PC-9 (cell line): ENCODE results near the gene CPED1. TPM values are rescaled to one million over a fixed set of nuclear protein-coding genes. Genes with fewer than 3 reads are reported as not detected.

Experiments used
- BruUV-seq: library from RNA; stranded (reverse); fragments of 400-500 nt; replicated peaks from 2 replicates; lab custom pipeline; 2021; lab: Mats Ljungman, UMichigan
- CTCF ChIA-PET: fragments of 300-600 bp; sonication (Branson Sonifier 250); formaldehyde crosslinking; loops from one replicate; lab custom pipeline; 2022; ENCODE audit warnings: antibody characterized with exemption; lab: Charles Lee
- POLR2A ChIA-PET: fragments of 300-600 bp; sonication (Branson Sonifier 250); formaldehyde crosslinking; loops from one replicate; lab custom pipeline; 2022; ENCODE audit warnings: antibody characterized with exemption; ENCODE audit not compliant: unreplicated experiment; lab: Charles Lee
- DNase-seq, 2 experiments: peaks; one replicate each; pipeline versions ENCODE4 v3.0.0 to v3.0.0-alpha.2; 2015 to 2022; ENCODE audit warnings: mixed read lengths in 1 of 2
- H2AFZ ChIP-seq: fragments of 200-600 bp; sonication (generic); 2 replicates; pipeline ENCODE4 v1.8.1; 2017; ENCODE audit warnings: antibody characterized with exemption
- H3F3A ChIP-seq: fragments of 200-600 bp; sonication (generic); 2 replicates; pipeline ENCODE4 v1.8.1; 2017; ENCODE audit warnings: antibody characterized with exemption, mild to moderate bottlenecking, low read depth; ENCODE audit not compliant: insufficient read depth
- H3K27ac ChIP-seq: fragments of 200-600 bp; sonication (generic); 2 replicates; pipeline ENCODE4 v1.6.1; 2016; ENCODE audit warnings: mixed run types
- H3K27me3 ChIP-seq: fragments of 200-600 bp; sonication (generic); 2 replicates; pipeline ENCODE4 v1.6.1; 2016; ENCODE audit warnings: low read depth, mixed run types; ENCODE audit not compliant: insufficient read depth
- H3K36me3 ChIP-seq: fragments of 200-600 bp; sonication (generic); 2 replicates; pipeline ENCODE4 v1.6.1; 2016; ENCODE audit warnings: low read depth, mixed run types
- H3K4me1 ChIP-seq: fragments of 200-600 bp; sonication (generic); replicated peaks from 2 replicates; pipeline ENCODE4 v1.6.1; 2016; ENCODE audit warnings: mixed run types; ENCODE audit not compliant: insufficient read depth
- H3K4me2 ChIP-seq: fragments of 200-600 bp; sonication (generic); 2 replicates; pipeline ENCODE4 v1.6.1; 2017; ENCODE audit warnings: mixed run types
- H3K4me3 ChIP-seq: fragments of 200-600 bp; sonication (generic); 2 replicates; pipeline ENCODE4 v1.6.1; 2016; ENCODE audit warnings: mixed run types
- H3K79me2 ChIP-seq: fragments of 200-600 bp; sonication (generic); 2 replicates; pipeline ENCODE4 v1.6.1; 2017; ENCODE audit warnings: low read depth, mixed run types
- H3K9me2 ChIP-seq: fragments of 200-600 bp; sonication (generic); 2 replicates; pipeline ENCODE4 v1.8.1; 2017; ENCODE audit warnings: mild to moderate bottlenecking; ENCODE audit not compliant: insufficient read depth
- H3K9me3 ChIP-seq: fragments of 200-600 bp; sonication (generic); 2 replicates; pipeline ENCODE4 v1.8.1; 2016; ENCODE audit warnings: low read depth; ENCODE audit not compliant: insufficient read depth
- H4K20me1 ChIP-seq: fragments of 200-600 bp; sonication (generic); 2 replicates; pipeline ENCODE4 v1.8.1; 2017; ENCODE audit not compliant: insufficient read depth
- CTCF ChIP-seq: fragments of 200-600 bp; sonication (generic); conservative IDR thresholded peaks from 2 replicates; pipeline ENCODE4 v1.6.1; 2017; ENCODE audit warnings: mixed run types, antibody characterized with exemption, mild to moderate bottlenecking, moderate library complexity
- EZH2 ChIP-seq: fragments of 200-600 bp; sonication (generic); IDR thresholded peaks from 2 replicates; pipeline ENCODE4 v1.8.0; 2017; ENCODE audit warnings: antibody characterized with exemption, low read depth
- intact Hi-C: fragments of 100-400 bp; cut with micrococcal nuclease; formaldehyde crosslinking; loops from one replicate; pipeline ENCODE4 v1.10.0; 2022; ENCODE audit not compliant: unreplicated experiment
- total RNA-seq: library from RNA; stranded (reverse); gene quantifications from 2 replicates; pipeline ENCODE4 v1.2.3, GENCODE V29; 2021

Gene CPED1
- total RNA-seq, 1 experiment from 2014 or later = 2.4 TPM

DNA sequence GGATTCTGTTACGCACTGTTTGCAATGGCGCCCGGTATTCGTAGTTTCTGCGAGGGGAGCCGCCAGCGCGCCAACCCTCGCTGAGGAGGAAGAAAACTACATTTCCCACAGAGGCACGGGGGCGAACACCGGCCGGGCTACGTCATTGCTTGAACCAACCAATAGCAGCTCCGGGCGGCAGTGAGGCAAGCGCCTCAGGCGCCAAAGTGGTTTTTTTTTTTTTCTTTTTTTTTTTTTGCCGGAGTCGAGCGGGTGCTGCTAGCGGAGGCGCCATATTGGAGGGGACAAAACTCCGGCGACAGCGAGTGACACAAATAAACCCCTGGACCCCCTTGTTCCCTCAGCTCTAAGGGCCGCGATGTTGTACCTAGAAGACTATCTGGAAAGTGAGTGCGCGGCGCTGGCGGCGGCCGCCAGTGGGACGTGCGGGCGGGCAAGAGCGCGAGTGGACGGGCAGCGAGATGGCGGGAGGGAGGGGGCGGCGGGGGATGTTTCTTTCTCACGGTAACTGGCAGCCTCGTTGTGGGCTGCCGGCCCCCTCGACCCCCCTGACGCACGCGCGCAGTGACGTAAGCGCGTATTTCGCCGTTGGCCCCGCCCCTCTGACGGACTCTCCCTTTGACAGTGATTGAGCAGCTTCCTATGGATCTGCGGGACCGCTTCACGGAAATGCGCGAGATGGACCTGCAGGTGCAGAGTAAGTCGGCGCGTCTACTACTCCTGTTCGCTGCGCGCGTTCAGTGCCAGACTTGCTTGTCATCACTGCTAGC lies 37.8 kb upstream of the CPED1 start, which contains the start of gene ING3:
ING3 (plus strand) TSS at position 239 of the 770 bp plus-strand sequence; CDS start at position 359, 120 bp downstream.
- Histone ChIP-seq H3K4me2 (peak within 1 kb of the TSS; percentile 91), H2AFZ (peak within 1 kb of the TSS; percentile 88), H3K4me3 (peak within 1 kb of the TSS; percentile 83), H3K79me2 (peaks cover 20% of the 10 kb centered on the region), H3K36me3 (peaks cover 13% of the 10 kb centered on the region), H3F3A (peaks cover 9% of the 10 kb centered on the region), H3K27ac (peak within 1 kb of the TSS; percentile 93), H3K4me1 (peaks cover 24% of the 10 kb centered on the region), H3K9me3 (no peaks in the 10 kb centered on the region), H3K27me3 (no peaks in the 10 kb centered on the region), H3K9me2 (no peaks in the 10 kb centered on the region), H4K20me1 (peaks cover 5% of the 10 kb centered on the region; the same call in 1 of the 2 replicates)
- ChIA-PET POLR2A (interaction anchor here (0.6 to 0.7 kb wide), 5 partner anchors 116 to 445 kb away, joined by 3 to 13 read pairs (median 9); partner anchors contain the start of gene FAM3C), CTCF (interaction anchor here (0.7 kb wide), 1 partner anchor 521 kb away, joined by 16 read pairs; no protein-coding TSS in a partner anchor)
- peak; percentile 95 to 99 for DNase-seq
- TF ChIP-seq CTCF (no peak), EZH2 (no peak)
- TSS peak; percentile 56 for BruUV-seq
- intact Hi-C loops = loop anchor here (1.0 to 10.0 kb wide), 4 partner anchors 36 to 366 kb away; partner anchors contain the start of gene TSPAN12

GRCh38 chr7:120951309-120951699 lies 37.2 kb upstream of the CPED1 start:
- H3F3A ChIP-seq = peaks cover 9% of the 10 kb centered on the region
- intact Hi-C loops = loop anchor here (2.0 to 10.0 kb wide), 3 partner anchors 35 to 367 kb away; no protein-coding TSS in a partner anchor
- peak overlapping the region; percentile 93 for H3K27ac ChIP-seq
- H2AFZ ChIP-seq = peak overlapping the region; percentile 76
- H3K4me3 ChIP-seq = peak overlapping the region; percentile 83
- DNase-seq = no peak
- H3K27me3 ChIP-seq = no peaks in the 10 kb centered on the region
- H3K4me1 ChIP-seq = peaks cover 24% of the 10 kb centered on the region
- H3K36me3 ChIP-seq = peaks cover 15% of the 10 kb centered on the region
- POLR2A ChIA-PET = no interaction called here
- TF ChIP-seq EZH2 = no peak
- no peak for TF ChIP-seq CTCF
- no peaks in the 10 kb centered on the region for H3K9me2 ChIP-seq
- H4K20me1 ChIP-seq = peaks cover 5% of the 10 kb centered on the region; the same call in 1 of the 2 replicates
- CTCF ChIA-PET = interaction anchor here (0.6 kb wide), 1 partner anchor 392 kb away, joined by 3 read pairs; no protein-coding TSS in a partner anchor
- H3K4me2 ChIP-seq = peak overlapping the region; percentile 91
- BruUV-seq = TSS peak; percentile 65
- H3K9me3 ChIP-seq = no peaks in the 10 kb centered on the region
- H3K79me2 ChIP-seq = peaks cover 20% of the 10 kb centered on the region

DNA sequence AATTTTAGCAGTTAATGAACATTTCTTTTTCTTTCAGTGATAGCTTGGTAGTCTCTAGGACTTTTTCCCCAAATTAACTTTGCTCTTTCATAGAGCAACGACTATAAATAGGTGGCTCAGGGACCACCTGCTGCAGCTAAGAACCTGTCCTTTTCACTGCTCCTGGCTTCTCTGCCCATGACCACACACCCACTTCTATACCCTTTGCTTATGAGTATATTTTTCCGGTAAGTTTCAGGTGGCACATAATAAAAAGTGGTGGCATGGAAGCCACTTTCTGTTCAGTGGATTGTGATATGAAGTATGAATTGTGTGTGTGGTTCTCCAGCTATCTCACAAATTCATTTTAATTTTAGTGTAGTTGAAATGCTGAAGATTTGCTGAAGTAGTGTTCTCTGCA lies 36.7 kb upstream of the CPED1 start:
- POLR2A ChIA-PET = no interaction called here
- no peak for DNase-seq
- Histone ChIP-seq H3K27me3 (no peaks in the 10 kb centered on the region), H3K4me2 (peak overlapping the region; percentile 91), H2AFZ (peak overlapping the region; percentile 76; the same call in 1 of the 2 replicates), H3K9me3 (no peaks in the 10 kb centered on the region), H3K36me3 (peaks cover 19% of the 10 kb centered on the region), H3K4me1 (peaks cover 24% of the 10 kb centered on the region), H3F3A (peaks cover 9% of the 10 kb centered on the region), H3K27ac (peak overlapping the region; percentile 93; the same call in 1 of the 2 replicates), H3K4me3 (peak overlapping the region; percentile 83), H4K20me1 (peaks cover 5% of the 10 kb centered on the region; the same call in 1 of the 2 replicates), H3K9me2 (no peaks in the 10 kb centered on the region), H3K79me2 (peaks cover 20% of the 10 kb centered on the region)
- no TSS peak for BruUV-seq
- intact Hi-C loops = loop anchor here (2.0 to 10.0 kb wide), 3 partner anchors 35 to 367 kb away; no protein-coding TSS in a partner anchor
- CTCF ChIA-PET = interaction anchor here (0.6 kb wide), 1 partner anchor 393 kb away, joined by 3 read pairs; no protein-coding TSS in a partner anchor
- TF ChIP-seq CTCF (no peak), EZH2 (no peak)
